WERI-Rb-1 (cell line): ENCODE measurements around the gene RAD18.

ENCODE experiments used
- DNase-seq: peaks from one replicate; pipeline ENCODE4 v3.0.0-alpha.2; 2020
- H3K27ac ChIP-seq: fragments of 250-450 bp; sonication (Bioruptor Pico); 2 replicates; pipeline ENCODE4 v1.5.1; 2020; ENCODE audit warnings: mild to moderate bottlenecking, moderate library complexity
- H3K27me3 ChIP-seq: fragments of 250-450 bp; sonication (Bioruptor Pico); 2 replicates; pipeline ENCODE4 v1.5.1; 2021; ENCODE audit warnings: mild to moderate bottlenecking, low read depth, moderate library complexity; ENCODE audit not compliant: insufficient read depth, severe bottlenecking
- H3K36me3 ChIP-seq: fragments of 250-450 bp; sonication (Bioruptor Pico); 2 replicates; pipeline ENCODE4 v1.5.1; 2020; ENCODE audit warnings: mild to moderate bottlenecking, moderate library complexity
- H3K4me3 ChIP-seq: 2 replicates; pipeline ENCODE4 v1.5.1; 2011; ENCODE audit warnings: low read depth, mild to moderate bottlenecking, control low read depth, low read length
- H3K9me3 ChIP-seq: fragments of 250-450 bp; sonication (Bioruptor Pico); 2 replicates; pipeline ENCODE4 v1.5.1; 2021; ENCODE audit warnings: mild to moderate bottlenecking, moderate library complexity; ENCODE audit not compliant: severe bottlenecking
- CTCF ChIP-seq: IDR thresholded peaks from 2 replicates; pipeline ENCODE4 v1.5.1; 2011; ENCODE audit warnings: low read depth, mild to moderate bottlenecking, control low read depth, inconsistent platforms, low read length

The RAD18 gene

GRCh38 chr3:8837162-8837561 is 126.1 kb downstream of the RAD18 start:
- Histone ChIP-seq H3K27me3 (no peaks in the 10 kb centered on the region), H3K27ac (no peak overlapping the region), H3K9me3 (no peaks in the 10 kb centered on the region), H3K4me3 (no peak overlapping the region), H3K36me3 (no peaks in the 10 kb centered on the region; the same call in 1 of the 2 replicates)
- no peak for TF ChIP-seq CTCF
- DNase-seq = no peak

- no peak for TF ChIP-seq CTCF
- Histone ChIP-seq H3K27ac (no peak overlapping the region), H3K27me3 (no peaks in the 10 kb centered on the region), H3K4me3 (no peak overlapping the region), H3K36me3 (no peaks in the 10 kb centered on the region; the same call in 1 of the 2 replicates), H3K9me3 (no peaks in the 10 kb centered on the region)
- DNase-seq = no peak
Observed at GRCh38 chr3:8836096-8836495, 127.2 kb downstream of the RAD18 start.

DNA sequence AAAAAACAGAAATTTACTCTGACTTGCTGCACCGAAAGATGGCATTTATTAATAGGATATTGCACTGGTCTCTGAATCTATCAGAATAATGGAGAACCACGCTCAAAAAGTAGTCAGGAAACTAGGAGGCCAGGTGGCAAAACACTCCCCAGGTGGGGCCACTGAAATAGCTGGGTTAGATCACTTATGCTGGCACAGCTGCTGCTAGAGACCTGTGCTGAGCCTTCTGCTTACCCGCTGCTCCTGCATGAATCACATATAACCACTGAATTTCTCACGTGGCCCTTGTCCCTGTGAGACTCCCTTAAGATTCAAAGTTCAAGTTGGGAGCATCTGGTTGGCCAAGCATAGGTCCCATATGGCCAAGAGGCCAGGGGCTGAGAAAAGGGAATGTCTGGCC is 127.9 kb downstream of the RAD18 start:
- no peaks in the 10 kb centered on the region; the same call in 1 of the 2 replicates for H3K36me3 ChIP-seq
- H3K27me3 ChIP-seq = no peaks in the 10 kb centered on the region
- H3K9me3 ChIP-seq = no peaks in the 10 kb centered on the region
- no peak overlapping the region for H3K27ac ChIP-seq
- no peak for DNase-seq
- no peak for TF ChIP-seq CTCF
- H3K4me3 ChIP-seq = no peak overlapping the region

DNA sequence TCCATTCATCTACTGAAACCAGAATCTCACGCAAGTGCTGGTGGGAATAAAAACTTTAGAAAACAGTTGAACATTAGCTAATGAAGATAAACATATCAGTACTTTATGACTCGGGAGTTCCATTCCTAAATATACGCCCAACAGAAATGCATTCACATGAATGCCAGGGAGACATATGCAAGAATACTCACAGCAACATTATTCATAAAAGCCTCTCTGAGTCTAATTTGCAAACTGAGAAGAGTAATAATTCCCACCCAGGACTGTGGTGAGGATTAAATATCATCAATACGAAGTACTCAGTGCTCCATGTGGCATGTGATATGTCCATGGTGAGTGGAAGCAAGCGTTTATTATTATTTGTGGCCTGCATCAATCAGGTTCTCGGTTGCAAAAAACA is 128.3 kb downstream of the RAD18 start:
- no peaks in the 10 kb centered on the region; the same call in 1 of the 2 replicates for H3K36me3 ChIP-seq
- H3K4me3 ChIP-seq = no peak overlapping the region
- DNase-seq = no peak
- H3K27ac ChIP-seq = no peak overlapping the region
- no peaks in the 10 kb centered on the region for H3K27me3 ChIP-seq
- no peaks in the 10 kb centered on the region for H3K9me3 ChIP-seq
- no peak for TF ChIP-seq CTCF

GRCh38 chr3:8827641-8828040 is 135.6 kb downstream of the RAD18 start:
- no peak overlapping the region for H3K4me3 ChIP-seq
- TF ChIP-seq CTCF = no peak

More at GRCh38 chr3:8827641-8828040, 135.6 kb downstream of the RAD18 start:
- no peak for DNase-seq
- Histone ChIP-seq H3K9me3 (no peaks in the 10 kb centered on the region), H3K36me3 (no peaks in the 10 kb centered on the region), H3K27me3 (no peaks in the 10 kb centered on the region), H3K27ac (no peak overlapping the region)
